ENCODE data around the gene NME7. TPM values are rescaled to one million over a fixed set of nuclear protein-coding genes. Genes with fewer than 3 reads are reported as not detected.

NME7 gene
- total RNA-seq, 1 donor from 2014 or later, result 25.7 TPM

GRCh38 chr1:169327875-169328274, 39.7 kb downstream of the NME7 start:
- DNase-seq (ENCODE audit: low read depth, low spot score), result no peak
- Mint-ChIP-seq H3K27ac (ENCODE audit: unreplicated experiment) (no peak overlapping the region), H3K4me3 (no peak overlapping the region), H3K27me3 (ENCODE audit: low read depth) (no peaks in the 10 kb centered on the region), H3K36me3 (ENCODE audit: low read depth) (peaks cover 13% of the 10 kb centered on the region), H3K4me1 (no peaks in the 10 kb centered on the region), H3K9me3 (peaks cover 6% of the 10 kb centered on the region)
- no peak for TF ChIP-seq CTCF (conservative IDR thresholded peaks at IDR 0.05)

- peaks cover 2% of the 10 kb centered on the region for H3K9me3 Mint-ChIP-seq
- H3K4me3 Mint-ChIP-seq, result no peak overlapping the region
- no peak for DNase-seq (ENCODE audit: low read depth, low spot score)
- TF ChIP-seq CTCF (conservative IDR thresholded peaks at IDR 0.05), result no peak
- peaks cover 6% of the 10 kb centered on the region for H3K36me3 Mint-ChIP-seq (ENCODE audit: low read depth)
- no peaks in the 10 kb centered on the region for H3K27me3 Mint-ChIP-seq (ENCODE audit: low read depth)
- no peak overlapping the region for H3K27ac Mint-ChIP-seq (ENCODE audit: unreplicated experiment)
- no peaks in the 10 kb centered on the region for H3K4me1 Mint-ChIP-seq
Observed at GRCh38 chr1:169326956-169327268, 40.7 kb downstream of the NME7 start.

- no peaks in the 10 kb centered on the region for H3K27me3 Mint-ChIP-seq (ENCODE audit: low read depth)
- H3K36me3 Mint-ChIP-seq (ENCODE audit: low read depth), result peaks cover 6% of the 10 kb centered on the region
- DNase-seq (ENCODE audit: low read depth, low spot score), result no peak
- no peak overlapping the region for H3K27ac Mint-ChIP-seq (ENCODE audit: unreplicated experiment)
- no peaks in the 10 kb centered on the region for H3K4me1 Mint-ChIP-seq
- no peak for TF ChIP-seq CTCF (conservative IDR thresholded peaks at IDR 0.05)
- peaks cover 2% of the 10 kb centered on the region for H3K9me3 Mint-ChIP-seq
- no peak overlapping the region for H3K4me3 Mint-ChIP-seq
Observed at GRCh38 chr1:169326261-169326955, 41.2 kb downstream of the NME7 start.

- Mint-ChIP-seq H3K27me3 (ENCODE audit: low read depth) (no peaks in the 10 kb centered on the region), H3K36me3 (ENCODE audit: low read depth) (peaks cover 6% of the 10 kb centered on the region), H3K9me3 (no peaks in the 10 kb centered on the region), H3K27ac (ENCODE audit: unreplicated experiment) (no peak overlapping the region), H3K4me1 (no peaks in the 10 kb centered on the region), H3K4me3 (no peak overlapping the region)
- DNase-seq (ENCODE audit: low read depth, low spot score), result no peak
- TF ChIP-seq CTCF (conservative IDR thresholded peaks at IDR 0.05), result no peak
Observed at GRCh38 chr1:169325117-169325516, 42.5 kb downstream of the NME7 start.

GRCh38 chr1:169322138-169322537, 45.5 kb downstream of the NME7 start:
- Mint-ChIP-seq H3K9me3 (no peaks in the 10 kb centered on the region), H3K36me3 (ENCODE audit: low read depth) (no peaks in the 10 kb centered on the region), H3K4me1 (no peaks in the 10 kb centered on the region), H3K27me3 (ENCODE audit: low read depth) (no peaks in the 10 kb centered on the region), H3K4me3 (no peak overlapping the region), H3K27ac (ENCODE audit: unreplicated experiment) (no peak overlapping the region)
- no peak for DNase-seq (ENCODE audit: low read depth, low spot score)
- TF ChIP-seq CTCF (conservative IDR thresholded peaks at IDR 0.05), result no peak

Measured in neural crest cell (in vitro differentiated cells).